ENCODE data around the gene C1orf232. TPM values are rescaled to one million over a fixed set of nuclear protein-coding genes. Genes with fewer than 3 reads are reported as not detected.

Gene C1orf232
- total RNA-seq, 1 donor from 2014 or later = not detected

- no peak overlapping the region for H3K27ac ChIP-seq
- no peaks in the 10 kb centered on the region for H3K79me2 ChIP-seq (ENCODE audit: low read depth)
- H3K27me3 ChIP-seq = no peaks in the 10 kb centered on the region
- TF ChIP-seq EZH2 (IDR thresholded peaks at IDR 0.05) (no peak), EZH2phosphoT487 (IDR thresholded peaks at IDR 0.05) (no peak), CTCF (IDR thresholded peaks at IDR 0.05) (no peak)
- H3K4me3 Mint-ChIP-seq = no peak overlapping the region
- no peaks in the 10 kb centered on the region for H4K20me1 ChIP-seq (ENCODE audit: low read depth)
- H3K9me3 Mint-ChIP-seq = peaks cover 4% of the 10 kb centered on the region
- no peak overlapping the region for H3K4me2 ChIP-seq
- H3K4me3 ChIP-seq = no peak overlapping the region
- peaks cover 11% of the 10 kb centered on the region for H3K27me3 Mint-ChIP-seq (ENCODE audit: insufficient read depth, low read depth)
- no peaks in the 10 kb centered on the region for H3K36me3 ChIP-seq
- DNase-seq (ENCODE audit: low spot score) = no peak
- H3K4me1 Mint-ChIP-seq = peaks cover 17% of the 10 kb centered on the region
- H3K9ac ChIP-seq = no peak overlapping the region
- no peak overlapping the region for H2AFZ ChIP-seq (replicated peaks)
- H3K9me3 ChIP-seq (ENCODE audit: low read depth) = no peaks in the 10 kb centered on the region
- H3K4me1 ChIP-seq = peaks cover 4% of the 10 kb centered on the region
- no peaks in the 10 kb centered on the region for H3F3A ChIP-seq (ENCODE audit: low read depth)
- H3K27ac Mint-ChIP-seq = no peak overlapping the region
- H3K36me3 Mint-ChIP-seq = no peaks in the 10 kb centered on the region
Measured at GRCh38 chr1:26187882-26188281, 19.1 kb upstream of the C1orf232 start.

- Histone ChIP-seq H3K9ac (no peak overlapping the region), H4K20me1 (ENCODE audit: low read depth) (no peaks in the 10 kb centered on the region), H3K79me2 (ENCODE audit: low read depth) (no peaks in the 10 kb centered on the region), H3K27me3 (no peaks in the 10 kb centered on the region), H2AFZ (replicated peaks) (no peak overlapping the region), H3K4me1 (no peaks in the 10 kb centered on the region), H3K27ac (no peak overlapping the region), H3K4me2 (no peak overlapping the region), H3K36me3 (no peaks in the 10 kb centered on the region), H3K4me3 (no peak overlapping the region), H3K9me3 (ENCODE audit: low read depth) (no peaks in the 10 kb centered on the region), H3F3A (ENCODE audit: low read depth) (no peaks in the 10 kb centered on the region)
- Mint-ChIP-seq H3K4me3 (no peak overlapping the region), H3K27me3 (ENCODE audit: insufficient read depth, low read depth) (peaks cover 12% of the 10 kb centered on the region), H3K36me3 (peaks cover 2% of the 10 kb centered on the region), H3K9me3 (peaks cover 4% of the 10 kb centered on the region), H3K4me1 (peaks cover 15% of the 10 kb centered on the region), H3K27ac (no peak overlapping the region)
- TF ChIP-seq CTCF (IDR thresholded peaks at IDR 0.05) (no peak), EZH2 (IDR thresholded peaks at IDR 0.05) (no peak), EZH2phosphoT487 (IDR thresholded peaks at IDR 0.05) (no peak)
- no peak for DNase-seq (ENCODE audit: low spot score)
Measured at GRCh38 chr1:26184883-26185282, 16.1 kb upstream of the C1orf232 start.

- no peaks in the 10 kb centered on the region for H3K9me3 ChIP-seq (ENCODE audit: low read depth)
- Mint-ChIP-seq H3K4me1 (peaks cover 10% of the 10 kb centered on the region), H3K9me3 (no peaks in the 10 kb centered on the region), H3K27me3 (ENCODE audit: insufficient read depth, low read depth) (peaks cover 11% of the 10 kb centered on the region), H3K4me3 (no peak overlapping the region), H3K36me3 (peaks cover 2% of the 10 kb centered on the region), H3K27ac (no peak overlapping the region)
- no peak for DNase-seq (ENCODE audit: low spot score)
- H3K27ac ChIP-seq = no peak overlapping the region
- H2AFZ ChIP-seq (replicated peaks) = no peak overlapping the region
- no peaks in the 10 kb centered on the region for H3K4me1 ChIP-seq
- no peak for TF ChIP-seq CTCF (IDR thresholded peaks at IDR 0.05)
- no peak for TF ChIP-seq EZH2 (IDR thresholded peaks at IDR 0.05)
- no peak for TF ChIP-seq EZH2phosphoT487 (IDR thresholded peaks at IDR 0.05)
- H3K79me2 ChIP-seq (ENCODE audit: low read depth) = no peaks in the 10 kb centered on the region
- H3K4me3 ChIP-seq = no peak overlapping the region
- no peak overlapping the region for H3K4me2 ChIP-seq
- H3K36me3 ChIP-seq = no peaks in the 10 kb centered on the region
- H3F3A ChIP-seq (ENCODE audit: low read depth) = no peaks in the 10 kb centered on the region
- no peaks in the 10 kb centered on the region for H4K20me1 ChIP-seq (ENCODE audit: low read depth)
- no peak overlapping the region for H3K9ac ChIP-seq
- H3K27me3 ChIP-seq = no peaks in the 10 kb centered on the region
Measured at GRCh38 chr1:26184086-26184485, 15.3 kb upstream of the C1orf232 start.

- H3K36me3 Mint-ChIP-seq = peaks cover 2% of the 10 kb centered on the region
- no peaks in the 10 kb centered on the region for H4K20me1 ChIP-seq (ENCODE audit: low read depth)
- no peak overlapping the region for H3K4me3 Mint-ChIP-seq
- H3K27ac ChIP-seq = no peak overlapping the region
- no peak for TF ChIP-seq EZH2 (IDR thresholded peaks at IDR 0.05)
- peaks cover 13% of the 10 kb centered on the region for H3K4me1 Mint-ChIP-seq
- no peaks in the 10 kb centered on the region for H3K9me3 ChIP-seq (ENCODE audit: low read depth)
- H3K27me3 Mint-ChIP-seq (ENCODE audit: insufficient read depth, low read depth) = peaks cover 11% of the 10 kb centered on the region
- H3K4me2 ChIP-seq = no peak overlapping the region
- no peak overlapping the region for H3K9ac ChIP-seq
- H3K36me3 ChIP-seq = no peaks in the 10 kb centered on the region
- no peaks in the 10 kb centered on the region for H3K9me3 Mint-ChIP-seq
- no peak overlapping the region for H2AFZ ChIP-seq (replicated peaks)
- H3K79me2 ChIP-seq (ENCODE audit: low read depth) = no peaks in the 10 kb centered on the region
- no peak for DNase-seq (ENCODE audit: low spot score)
- H3K4me3 ChIP-seq = no peak overlapping the region
- H3F3A ChIP-seq (ENCODE audit: low read depth) = peaks cover 2% of the 10 kb centered on the region
- H3K4me1 ChIP-seq = no peaks in the 10 kb centered on the region
- H3K27ac Mint-ChIP-seq = no peak overlapping the region
- no peaks in the 10 kb centered on the region for H3K27me3 ChIP-seq
Measured at GRCh38 chr1:26182383-26182696, 13.6 kb upstream of the C1orf232 start.

Data from neural progenitor cell (in vitro differentiated cells).